ENCODE measurements around the gene EDIL3. TPM values are rescaled to one million over a fixed set of nuclear protein-coding genes. Genes with fewer than 3 reads are reported as not detected.

Gene EDIL3
- total and polyA plus RNA-seq, 2 donors (not counting 3 experiments of a cell fraction or from before 2014, with no cell fraction given) = 9.1 to 28.8 TPM

DNA sequence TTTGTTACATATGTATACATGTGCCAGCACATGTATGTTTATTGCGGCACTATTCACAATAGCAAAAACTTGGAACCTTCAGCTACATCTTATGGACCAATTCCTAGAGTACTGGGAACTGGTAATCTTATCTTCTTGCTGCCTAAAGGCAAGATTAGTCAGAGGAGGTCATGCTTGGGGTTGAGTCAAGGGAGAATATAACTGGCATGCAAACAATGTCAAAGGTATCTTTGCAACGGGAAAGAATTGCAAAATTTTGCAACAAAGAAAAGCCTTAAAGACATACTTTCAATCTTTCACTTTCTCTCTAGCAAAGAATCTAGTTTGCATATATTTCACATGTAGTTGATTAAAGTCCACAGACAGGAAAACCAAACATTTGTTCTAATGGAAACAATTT lies 145.2 kb downstream of the EDIL3 start:
- H3K27me3 ChIP-seq (ENCODE audit: control insufficient read depth in 2 of 2, insufficient read depth in 2 of 2, low read length in 2 of 2) = no peaks in the 10 kb centered on the region
- no peak overlapping the region for H3K4me2 ChIP-seq (ENCODE audit: insufficient read depth, low read length)
- H3K4me3 ChIP-seq (replicated peaks in 1 of 3; ENCODE audit: insufficient read depth in 1 of 3, low read depth in 1 of 3, low read length in 3 of 3) = no peak overlapping the region
- POLR2A ChIA-PET = no interaction called here
- intact Hi-C loops (cut with micrococcal nuclease) = no loop called here
- H3K36me3 ChIP-seq (ENCODE audit: control insufficient read depth in 2 of 2, extremely low read depth in 1 of 2, insufficient read depth in 2 of 2, low read length in 2 of 2) = no peaks in the 10 kb centered on the region
- H3K9me1 ChIP-seq (replicated peaks; ENCODE audit: control insufficient read depth, extremely low read depth, insufficient read depth, low read length) = no peaks in the 10 kb centered on the region
- peaks cover 3% of the 10 kb centered on the region for H3K4me1 ChIP-seq (ENCODE audit: control insufficient read depth, extremely low read depth, insufficient read depth, low read length)
- no peak for DNase-seq (ENCODE audit: low read depth, low spot score)
- no peaks in the 10 kb centered on the region for H3K9me3 ChIP-seq (replicated peaks; ENCODE audit: control insufficient read depth, insufficient read depth, low read length)
- H3K9ac ChIP-seq (replicated peaks; ENCODE audit: extremely low read depth, insufficient read depth, low read length) = no peak overlapping the region
- H2AFZ ChIP-seq (ENCODE audit: low read depth, low read length) = no peak overlapping the region
- TF ChIP-seq POLR2A (IDR thresholded peaks at IDR 0.05; ENCODE audit: low read depth, low read length) = no peak
- peak; percentile 33 for TF ChIP-seq GATA2 (IDR thresholded peaks at IDR 0.05; ENCODE audit: insufficient read depth, insufficient read length, low read depth, low read length)
- dilution Hi-C loops (cut with MboI; ENCODE audit: extremely low pct_ligation_motif_present, low sequenced_read_pairs) = no loop called here
- BruUV-seq (replicated peaks) = no TSS peak
- FAIRE-seq = no peak
- CTCF ChIA-PET = interaction anchor here (1.0 to 1.3 kb wide), 4 partner anchors 9 to 142 kb away, joined by 3 to 4 read pairs (median 3); no protein-coding TSS in a partner anchor
- no peaks in the 10 kb centered on the region for H4K20me1 ChIP-seq (replicated peaks; ENCODE audit: control insufficient read depth, extremely low read depth, insufficient read depth, low read length)
- H3K79me2 ChIP-seq (ENCODE audit: control insufficient read depth, insufficient read depth, low read length) = no peaks in the 10 kb centered on the region
- no peak overlapping the region for H3K27ac ChIP-seq (ENCODE audit: insufficient read depth, low read depth, low read length)

GRCh38 chr5:84237126-84237525 lies 147.6 kb downstream of the EDIL3 start:
- dilution Hi-C loops (cut with MboI; ENCODE audit: extremely low pct_ligation_motif_present, low sequenced_read_pairs) = no loop called here
- H3K9me3 ChIP-seq (replicated peaks; ENCODE audit: control insufficient read depth, insufficient read depth, low read length) = no peaks in the 10 kb centered on the region
- TF ChIP-seq MYC (IDR thresholded peaks at IDR 0.05; ENCODE audit: low read depth, low read length) = no peak
- no peaks in the 10 kb centered on the region for H4K20me1 ChIP-seq (replicated peaks; ENCODE audit: control insufficient read depth, extremely low read depth, insufficient read depth, low read length)
- no peaks in the 10 kb centered on the region for H3K36me3 ChIP-seq (ENCODE audit: control insufficient read depth in 2 of 2, extremely low read depth in 1 of 2, insufficient read depth in 2 of 2, low read length in 2 of 2)
- H3K4me2 ChIP-seq (ENCODE audit: insufficient read depth, low read length) = no peak overlapping the region
- ChIA-PET POLR2A (no interaction called here), CTCF (interaction anchor here (0.9 to 1.3 kb wide), 2 partner anchors 13 to 18 kb away, joined by 3 to 4 read pairs; no protein-coding TSS in a partner anchor)
- H3K9me1 ChIP-seq (replicated peaks; ENCODE audit: control insufficient read depth, extremely low read depth, insufficient read depth, low read length) = no peaks in the 10 kb centered on the region
- peaks cover 3% of the 10 kb centered on the region for H3K4me1 ChIP-seq (ENCODE audit: control insufficient read depth, extremely low read depth, insufficient read depth, low read length)
- no peak overlapping the region for H3K27ac ChIP-seq (ENCODE audit: insufficient read depth, low read depth, low read length)
- H3K79me2 ChIP-seq (ENCODE audit: control insufficient read depth, insufficient read depth, low read length) = no peaks in the 10 kb centered on the region
- no peak overlapping the region for H2AFZ ChIP-seq (ENCODE audit: low read depth, low read length)
- no peak overlapping the region for H3K4me3 ChIP-seq (replicated peaks in 1 of 3; ENCODE audit: insufficient read depth in 1 of 3, low read depth in 1 of 3, low read length in 3 of 3)
- H3K9ac ChIP-seq (replicated peaks; ENCODE audit: extremely low read depth, insufficient read depth, low read length) = no peak overlapping the region
- FAIRE-seq = no peak
- intact Hi-C loops (cut with micrococcal nuclease) = no loop called here
- DNase-seq (ENCODE audit: low read depth, low spot score) = no peak
- H3K27me3 ChIP-seq (ENCODE audit: control insufficient read depth in 2 of 2, insufficient read depth in 2 of 2, low read length in 2 of 2) = no peaks in the 10 kb centered on the region
- BruUV-seq (replicated peaks) = no TSS peak
